A673 (cell line): Measurements from ENCODE around the gene ITPR1. TPM values are rescaled to one million over a fixed set of nuclear protein-coding genes. Genes with fewer than 3 reads are reported as not detected.

Experiments
- BruUV-seq: library from RNA; stranded (reverse); fragments of 400-500 nt; replicated peaks from 2 replicates; lab custom pipeline; 2021; lab: Mats Ljungman, UMichigan
- CTCF ChIA-PET: fragments of 300-600 bp; sonication (Branson Sonifier 250); formaldehyde crosslinking; loops from one replicate; lab custom pipeline; 2022; ENCODE audit warnings: antibody characterized with exemption; lab: Charles Lee
- POLR2A ChIA-PET: fragments of 300-600 bp; sonication (Branson Sonifier 250); formaldehyde crosslinking; loops from one replicate; lab custom pipeline; 2022; ENCODE audit warnings: antibody characterized with exemption; ENCODE audit not compliant: low non-redundant PET; lab: Charles Lee
- DNase-seq: peaks from one replicate; pipeline ENCODE4 v3.0.0-alpha.2; 2015; ENCODE audit warnings: low spot score
- H3K27ac ChIP-seq: fragments of 200-600 bp; sonication (generic); 2 replicates; pipeline ENCODE4 v1.5.1; 2016; ENCODE audit warnings: mixed run types, low read depth, mild to moderate bottlenecking, mixed read lengths, antibody characterized with exemption, low read length; ENCODE audit not compliant: poor library complexity, severe bottlenecking
- H3K27me3 ChIP-seq: fragments of 200-600 bp; sonication (generic); replicated peaks from 2 replicates; pipeline ENCODE4 v1.6.1; 2017; ENCODE audit warnings: mixed run types, low read depth, mild to moderate bottlenecking, mixed read lengths, antibody characterized with exemption, low read length; ENCODE audit not compliant: insufficient read depth, poor library complexity
- H3K36me3 ChIP-seq: fragments of 200-600 bp; sonication (generic); 2 replicates; pipeline ENCODE4 v1.6.1; 2016; ENCODE audit warnings: mixed run types, mild to moderate bottlenecking, mixed read lengths, antibody characterized with exemption, low read length; ENCODE audit not compliant: insufficient read depth, poor library complexity, severe bottlenecking
- H3K4me1 ChIP-seq: fragments of 200-600 bp; sonication (generic); 2 replicates; pipeline ENCODE4 v1.6.1; 2017; ENCODE audit warnings: mixed run types, mild to moderate bottlenecking, mixed read lengths, antibody characterized with exemption, low read length; ENCODE audit not compliant: insufficient read depth, poor library complexity, severe bottlenecking
- H3K4me3 ChIP-seq: fragments of 200-600 bp; sonication (generic); 2 replicates; pipeline ENCODE4 v1.5.1; 2016; ENCODE audit warnings: low read depth, mixed run types, mild to moderate bottlenecking, mixed read lengths, low read length; ENCODE audit not compliant: poor library complexity, severe bottlenecking
- H3K9me3 ChIP-seq: fragments of 200-600 bp; sonication (generic); 2 replicates; pipeline ENCODE4 v1.6.1; 2016; ENCODE audit warnings: mixed run types, low read depth, mild to moderate bottlenecking, mixed read lengths, antibody characterized with exemption, low read length; ENCODE audit not compliant: poor library complexity, severe bottlenecking
- EZH2 ChIP-seq: fragments of 200-600 bp; sonication (generic); IDR thresholded peaks from 2 replicates; pipeline ENCODE4 v1.6.1; 2017; ENCODE audit warnings: borderline replicate concordance, low read depth, mild to moderate bottlenecking, mixed read lengths, antibody characterized with exemption, low read length; ENCODE audit not compliant: poor library complexity, severe bottlenecking
- intact Hi-C: fragments of 100-400 bp; cut with micrococcal nuclease; formaldehyde crosslinking; loops from one replicate; pipeline ENCODE4 v1.10.0; 2022; ENCODE audit not compliant: unreplicated experiment
- total RNA-seq: library from RNA; stranded (reverse); gene quantifications from 2 replicates; pipeline ENCODE4 v1.2.3, GENCODE V29; 2021
- TF ChIP-seq, protein P1 (sequence below): fragments of 300-800, 200-600 bp; sonication (generic); conservative IDR thresholded peaks from 2 replicates; pipeline ENCODE4 v1.5.1; 2017; ENCODE audit warnings: low read depth, mild to moderate bottlenecking, antibody characterized with exemption, low read length, moderate library complexity, mixed read lengths

ITPR1 gene
- total RNA-seq, 1 experiment from 2014 or later = 8.6 TPM

DNA sequence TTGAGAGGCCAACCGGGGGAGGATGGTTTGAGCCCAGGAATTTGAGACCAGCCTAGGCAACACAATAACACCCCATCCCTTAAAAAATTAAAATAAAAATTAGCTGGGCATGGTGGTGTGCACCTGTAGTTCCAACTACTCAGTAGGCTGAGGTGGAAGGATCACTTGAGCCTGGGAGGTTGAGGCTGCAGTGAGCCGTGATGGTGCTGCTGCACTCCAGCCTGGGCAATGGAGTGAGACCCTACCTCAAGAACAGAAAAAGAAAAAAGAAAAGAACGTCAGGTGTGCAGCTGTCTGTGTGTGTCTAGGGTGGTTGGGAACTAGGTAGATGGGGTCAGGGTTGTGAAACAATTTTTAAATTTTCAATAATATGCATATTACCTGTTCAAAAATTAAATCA, 389.9 kb downstream of the ITPR1 start:
- POLR2A ChIA-PET = no interaction called here
- TF ChIP-seq, protein P1, sequence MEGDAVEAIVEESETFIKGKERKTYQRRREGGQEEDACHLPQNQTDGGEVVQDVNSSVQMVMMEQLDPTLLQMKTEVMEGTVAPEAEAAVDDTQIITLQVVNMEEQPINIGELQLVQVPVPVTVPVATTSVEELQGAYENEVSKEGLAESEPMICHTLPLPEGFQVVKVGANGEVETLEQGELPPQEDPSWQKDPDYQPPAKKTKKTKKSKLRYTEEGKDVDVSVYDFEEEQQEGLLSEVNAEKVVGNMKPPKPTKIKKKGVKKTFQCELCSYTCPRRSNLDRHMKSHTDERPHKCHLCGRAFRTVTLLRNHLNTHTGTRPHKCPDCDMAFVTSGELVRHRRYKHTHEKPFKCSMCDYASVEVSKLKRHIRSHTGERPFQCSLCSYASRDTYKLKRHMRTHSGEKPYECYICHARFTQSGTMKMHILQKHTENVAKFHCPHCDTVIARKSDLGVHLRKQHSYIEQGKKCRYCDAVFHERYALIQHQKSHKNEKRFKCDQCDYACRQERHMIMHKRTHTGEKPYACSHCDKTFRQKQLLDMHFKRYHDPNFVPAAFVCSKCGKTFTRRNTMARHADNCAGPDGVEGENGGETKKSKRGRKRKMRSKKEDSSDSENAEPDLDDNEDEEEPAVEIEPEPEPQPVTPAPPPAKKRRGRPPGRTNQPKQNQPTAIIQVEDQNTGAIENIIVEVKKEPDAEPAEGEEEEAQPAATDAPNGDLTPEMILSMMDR = no peak
- BruUV-seq = no TSS peak
- Histone ChIP-seq H3K4me3 (no peak overlapping the region), H3K27ac (no peak overlapping the region), H3K27me3 (no peaks in the 10 kb centered on the region), H3K36me3 (no peaks in the 10 kb centered on the region), H3K4me1 (no peaks in the 10 kb centered on the region), H3K9me3 (no peaks in the 10 kb centered on the region)
- no peak for DNase-seq
- CTCF ChIA-PET = no interaction called here
- intact Hi-C loops = no loop called here

DNA sequence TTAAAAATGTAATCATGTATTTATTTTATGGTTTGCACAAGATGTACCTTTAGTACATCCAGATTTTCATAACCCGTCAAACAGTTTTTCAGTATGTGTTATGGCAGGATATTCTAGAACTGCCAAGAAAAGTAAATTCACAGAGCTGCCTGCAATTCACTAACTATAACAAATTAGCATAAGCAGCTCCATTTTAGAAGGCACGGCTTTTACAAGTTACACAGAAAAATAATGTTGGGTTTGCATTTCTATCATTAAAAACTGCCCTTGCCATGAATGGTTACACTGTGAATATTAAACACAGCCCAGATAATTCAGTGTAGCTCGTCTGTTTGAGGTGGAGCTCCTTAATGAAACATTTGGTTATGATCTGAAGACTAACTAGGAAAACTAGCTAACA, 391.7 kb downstream of the ITPR1 start:
- POLR2A ChIA-PET = interaction anchor here (0.6 kb wide), 1 partner anchor 283 kb away, joined by 3 read pairs; no protein-coding TSS in a partner anchor
- Histone ChIP-seq H3K4me3 (no peak overlapping the region), H3K27ac (no peak overlapping the region), H3K27me3 (no peaks in the 10 kb centered on the region), H3K36me3 (no peaks in the 10 kb centered on the region), H3K4me1 (no peaks in the 10 kb centered on the region), H3K9me3 (no peaks in the 10 kb centered on the region)
- TF ChIP-seq, protein P1 = no peak
- TF ChIP-seq EZH2 = no peak
- CTCF ChIA-PET = no interaction called here
- no peak for DNase-seq
- no TSS peak for BruUV-seq
- intact Hi-C loops = no loop called here

DNA sequence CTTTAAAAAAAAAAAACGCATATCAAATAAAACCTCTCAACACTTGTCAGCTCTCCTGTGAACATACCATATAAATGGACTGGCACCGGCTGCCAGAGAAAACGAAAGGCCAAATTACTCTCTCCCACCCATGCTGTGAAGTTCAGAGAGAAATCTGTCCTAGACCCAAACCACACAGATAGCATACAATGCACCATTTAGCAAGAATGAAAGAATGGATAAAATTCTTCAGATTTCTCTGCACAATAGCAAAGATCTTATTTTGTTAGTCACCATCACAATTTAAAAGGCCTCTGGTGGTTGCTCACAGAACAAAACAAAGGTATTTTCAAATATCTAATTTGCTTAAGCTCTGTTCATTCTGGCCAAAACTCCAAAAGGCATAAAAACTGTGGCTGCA, 392.2 kb downstream of the ITPR1 start:
- no TSS peak for BruUV-seq
- Histone ChIP-seq H3K9me3 (no peaks in the 10 kb centered on the region), H3K36me3 (no peaks in the 10 kb centered on the region), H3K27ac (no peak overlapping the region), H3K4me1 (no peaks in the 10 kb centered on the region), H3K4me3 (no peak overlapping the region), H3K27me3 (no peaks in the 10 kb centered on the region)
- CTCF ChIA-PET = no interaction called here
- intact Hi-C loops = no loop called here
- no peak for DNase-seq
- no peak for TF ChIP-seq EZH2
- TF ChIP-seq, protein P1 = no peak
- POLR2A ChIA-PET = no interaction called here
